Endodermal cell (in vitro differentiated cells): ENCODE measurements around the gene NUP214. TPM values are rescaled to one million over a fixed set of nuclear protein-coding genes. Genes with fewer than 3 reads are reported as not detected.

Experiments
- DNase-seq: peaks from one replicate; pipeline ENCODE4 v3.0.0-alpha.2; 2017
- H3K27ac ChIP-seq: 2 replicates; pipeline ENCODE4 v1.5.1; 2013; ENCODE audit warnings: mild to moderate bottlenecking, low read depth, low read length, moderate library complexity
- H3K27me3 ChIP-seq: 2 replicates; pipeline ENCODE4 v1.6.1; 2013; ENCODE audit warnings: mild to moderate bottlenecking, low read length, moderate library complexity; ENCODE audit not compliant: insufficient read depth, control insufficient read depth, poor library complexity, severe bottlenecking
- H3K36me3 ChIP-seq: 2 replicates; pipeline ENCODE4 v1.7.0; 2013; ENCODE audit warnings: mild to moderate bottlenecking, low read length, moderate library complexity; ENCODE audit not compliant: control insufficient read depth, insufficient read depth
- H3K4me1 ChIP-seq: one replicate; pipeline ENCODE4 v1.7.0; 2013; ENCODE audit warnings: low read length; ENCODE audit not compliant: control insufficient read depth, insufficient read depth
- H3K4me3 ChIP-seq: 2 replicates; pipeline ENCODE4 v1.5.1; 2013; ENCODE audit warnings: mild to moderate bottlenecking, low read length, moderate library complexity
- H3K9ac ChIP-seq: 2 replicates; pipeline ENCODE4 v1.6.1; 2013; ENCODE audit warnings: mild to moderate bottlenecking, low read length, moderate library complexity; ENCODE audit not compliant: poor library complexity, severe bottlenecking; ENCODE audit errors: extremely low read depth
- H3K9me3 ChIP-seq: 2 replicates; pipeline ENCODE4 v1.6.1; 2013; ENCODE audit warnings: mild to moderate bottlenecking, low read length, moderate library complexity; ENCODE audit not compliant: control insufficient read depth
- H3K27ac Mint-ChIP-seq: 2 replicates; pipeline ENCODE4 v1.8.0; 2020; ENCODE audit warnings: mixed read lengths
- H3K27me3 Mint-ChIP-seq: 2 replicates; pipeline ENCODE4 v1.8.0; 2021; ENCODE audit warnings: mild to moderate bottlenecking, mixed read lengths; ENCODE audit not compliant: insufficient read depth
- H3K36me3 Mint-ChIP-seq: 2 replicates; pipeline ENCODE4 v1.8.0; 2020; ENCODE audit warnings: low read depth, mixed read lengths
- H3K4me1 Mint-ChIP-seq: 2 replicates; pipeline ENCODE4 v1.8.0; 2020; ENCODE audit warnings: mixed read lengths
- H3K4me3 Mint-ChIP-seq: 2 replicates; pipeline ENCODE4 v1.8.0; 2020; ENCODE audit warnings: mild to moderate bottlenecking, moderate library complexity, mixed read lengths
- H3K9me3 Mint-ChIP-seq: 2 replicates; pipeline ENCODE4 v1.8.0; 2020; ENCODE audit warnings: mild to moderate bottlenecking, mixed read lengths
- CTCF ChIP-seq: fragments of 200-600 bp; sonication (generic); conservative IDR thresholded peaks from 2 replicates; pipeline ENCODE4 v1.5.0; 2021; ENCODE audit warnings: antibody characterized with exemption, mild to moderate bottlenecking
- WGBS, 2 experiments: methylation state at CpG; one replicate each; pipeline versions ENCODE4 v1.1.5 to v1.1.7; 2013; ENCODE audit warnings: missing lambda C conversion rate in 2 of 2, mixed read lengths in 1 of 2; ENCODE audit not compliant: insufficient coverage in 1 of 2, insufficient read length in 1 of 2; 5-methylcytosine and 5-hydroxymethylcytosine counted together
- total RNA-seq, 2 donors: library from RNA; stranded (reverse); fragmentation: NEBNext Ultra II Directional in 1 of 2; extraction: Animal tissue kit (Norgen Biotek cat#: 25700) in 1 of 2; gene quantifications; 2 replicates in 1 of 2; 3 replicates in 1 of 2; pipeline ENCODE4 v1.2.1, GENCODE V29; 2021

Gene NUP214
- total RNA-seq, 2 donors from 2014 or later: 56.7 to 59.9 TPM

GRCh38 chr9:131140550-131140949 lies 15.2 kb downstream of the NUP214 start:
- no peaks in the 10 kb centered on the region for H3K27me3 ChIP-seq
- 92 to 97% methylated on average over 2 to 3 of the region's 3 CpGs for WGBS, 2 experiments
- no peak for TF ChIP-seq CTCF
- Mint-ChIP-seq H3K9me3 (no peaks in the 10 kb centered on the region), H3K4me3 (no peak overlapping the region), H3K27ac (no peak overlapping the region), H3K27me3 (no peaks in the 10 kb centered on the region), H3K36me3 (peaks cover 68% of the 10 kb centered on the region), H3K4me1 (no peaks in the 10 kb centered on the region)
- no peak overlapping the region for H3K27ac ChIP-seq
- peaks cover 94% of the 10 kb centered on the region for H3K36me3 ChIP-seq
- no peak for DNase-seq
- H3K4me1 ChIP-seq: no peaks in the 10 kb centered on the region
- H3K4me3 ChIP-seq: no peak overlapping the region
- no peak overlapping the region for H3K9ac ChIP-seq
- H3K9me3 ChIP-seq: no peaks in the 10 kb centered on the region

DNA sequence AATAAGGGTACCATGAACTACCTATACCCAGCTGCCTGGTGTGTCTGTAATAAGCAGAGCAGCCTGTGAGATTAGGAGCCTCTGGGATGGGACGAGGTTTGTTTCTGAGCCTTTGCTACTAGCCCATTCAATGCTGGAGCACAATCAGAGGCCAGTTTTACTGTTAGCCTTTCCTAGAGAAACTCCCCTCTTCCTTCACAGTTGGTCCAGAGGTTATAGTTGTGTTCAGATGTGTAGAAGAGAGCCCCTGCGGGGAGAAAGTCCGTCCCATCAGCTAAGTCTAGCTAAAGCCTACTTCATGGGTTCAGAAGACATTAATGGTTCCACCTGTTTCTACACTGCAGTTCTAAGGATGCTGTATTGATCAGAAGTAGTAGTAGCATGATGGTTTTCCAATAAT lies 16.8 kb downstream of the NUP214 start:
- no peak for DNase-seq
- TF ChIP-seq CTCF: no peak
- peaks cover 93% of the 10 kb centered on the region for H3K36me3 ChIP-seq
- Mint-ChIP-seq H3K27ac (no peak overlapping the region), H3K36me3 (peaks cover 69% of the 10 kb centered on the region), H3K4me1 (no peaks in the 10 kb centered on the region), H3K4me3 (no peak overlapping the region), H3K27me3 (no peaks in the 10 kb centered on the region), H3K9me3 (no peaks in the 10 kb centered on the region)
- H3K27ac ChIP-seq: no peak overlapping the region
- H3K4me1 ChIP-seq: no peaks in the 10 kb centered on the region
- no peaks in the 10 kb centered on the region for H3K27me3 ChIP-seq
- no peak overlapping the region for H3K4me3 ChIP-seq
- 97 to 100% methylated on average over 2 to 3 of the region's 3 CpGs for WGBS, 2 experiments
- H3K9me3 ChIP-seq: no peaks in the 10 kb centered on the region
- no peak overlapping the region for H3K9ac ChIP-seq

- no peaks in the 10 kb centered on the region for H3K27me3 Mint-ChIP-seq
- WGBS, 2 experiments: 53 to 74% methylated on average over 3 of the region's 3 CpGs
- no peak for DNase-seq
- Histone ChIP-seq H3K27me3 (no peaks in the 10 kb centered on the region), H3K9ac (no peak overlapping the region), H3K4me1 (no peaks in the 10 kb centered on the region), H3K9me3 (no peaks in the 10 kb centered on the region), H3K27ac (no peak overlapping the region), H3K36me3 (peaks cover 92% of the 10 kb centered on the region), H3K4me3 (no peak overlapping the region)
- TF ChIP-seq CTCF: no peak
- no peaks in the 10 kb centered on the region for H3K9me3 Mint-ChIP-seq
- peaks cover 71% of the 10 kb centered on the region for H3K36me3 Mint-ChIP-seq
- peaks cover 4% of the 10 kb centered on the region for H3K4me1 Mint-ChIP-seq
- H3K27ac Mint-ChIP-seq: peak overlapping the region; percentile 37
- H3K4me3 Mint-ChIP-seq: no peak overlapping the region
Observed at GRCh38 chr9:131144201-131144600, 18.8 kb downstream of the NUP214 start.
